Measurements from ENCODE around the gene HIVEP2.

HIVEP2 gene

GRCh38 chr6:142884214-142885035 is 60.6 kb downstream of the HIVEP2 start:
- Mint-ChIP-seq H3K27ac (peak overlapping the region; percentile 99), H3K36me3 (peaks cover 8 to 18% of the 10 kb centered on the region in 2 donors), H3K4me1 (peaks cover 39 to 83% of the 10 kb centered on the region in 2 donors), H3K4me3 (peak overlapping the region; percentile 88 to 98), H3K9me3 (no peaks in the 10 kb centered on the region), H3K27me3 (no peaks in the 10 kb centered on the region)
- no peak for ATAC-seq (replicated peaks)
- no peak for DNase-seq

GRCh38 chr6:142883011-142883410 is 62.0 kb downstream of the HIVEP2 start:
- no peak overlapping the region for H3K27ac Mint-ChIP-seq
- ATAC-seq (replicated peaks) (no peak), DNase-seq (no peak)
- H3K27me3 Mint-ChIP-seq: no peaks in the 10 kb centered on the region
- no peak overlapping the region for H3K4me3 Mint-ChIP-seq
- H3K4me1 Mint-ChIP-seq: peaks cover 39 to 74% of the 10 kb centered on the region in 2 donors
- no peaks in the 10 kb centered on the region for H3K9me3 Mint-ChIP-seq
- H3K36me3 Mint-ChIP-seq: peaks cover 5 to 18% of the 10 kb centered on the region in 2 donors

- Mint-ChIP-seq H3K27me3 (no peaks in the 10 kb centered on the region), H3K36me3 (peaks cover 12 to 26% of the 10 kb centered on the region in 2 donors)
These were observed 63.2 kb downstream of the HIVEP2 start for GRCh38 chr6:142881761-142882160.

GRCh38 chr6:142881290-142881689 is 63.7 kb downstream of the HIVEP2 start:
- H3K4me1 Mint-ChIP-seq: peaks cover 33 to 67% of the 10 kb centered on the region in 2 donors
- peaks cover 12 to 28% of the 10 kb centered on the region in 2 donors for H3K36me3 Mint-ChIP-seq
- no peak overlapping the region for H3K4me3 Mint-ChIP-seq

More at GRCh38 chr6:142881761-142882160, 63.2 kb downstream of the HIVEP2 start:
- H3K4me1 Mint-ChIP-seq: peaks cover 32 to 67% of the 10 kb centered on the region in 2 donors
- no peak for DNase-seq
- ATAC-seq (replicated peaks): no peak
- H3K4me3 Mint-ChIP-seq: no peak overlapping the region
- H3K9me3 Mint-ChIP-seq: no peaks in the 10 kb centered on the region
- peak overlapping the region; percentile 63 for H3K27ac Mint-ChIP-seq

GRCh38 chr6:142880201-142880600 is 64.8 kb downstream of the HIVEP2 start:
- no peaks in the 10 kb centered on the region for H3K9me3 Mint-ChIP-seq

More at GRCh38 chr6:142881290-142881689, 63.7 kb downstream of the HIVEP2 start:
- H3K9me3 Mint-ChIP-seq: no peaks in the 10 kb centered on the region
- ATAC-seq (replicated peaks): no peak
- no peak overlapping the region for H3K27ac Mint-ChIP-seq
- H3K27me3 Mint-ChIP-seq: no peaks in the 10 kb centered on the region
- DNase-seq: no peak

GRCh38 chr6:142879527-142879926 is 65.4 kb downstream of the HIVEP2 start:
- Mint-ChIP-seq H3K4me3 (no peak overlapping the region), H3K4me1 (peaks cover 36 to 69% of the 10 kb centered on the region in 2 donors), H3K9me3 (no peaks in the 10 kb centered on the region), H3K27ac (no peak overlapping the region), H3K36me3 (peaks cover 12 to 40% of the 10 kb centered on the region in 2 donors), H3K27me3 (no peaks in the 10 kb centered on the region)
- ATAC-seq (replicated peaks): no peak
- DNase-seq: no peak

More at GRCh38 chr6:142880201-142880600, 64.8 kb downstream of the HIVEP2 start:
- no peak for DNase-seq
- H3K4me1 Mint-ChIP-seq: peaks cover 34 to 68% of the 10 kb centered on the region in 2 donors
- peaks cover 12 to 37% of the 10 kb centered on the region in 2 donors for H3K36me3 Mint-ChIP-seq
- peak overlapping the region; percentile 20 for H3K27ac Mint-ChIP-seq
- no peaks in the 10 kb centered on the region for H3K27me3 Mint-ChIP-seq
- no peak for ATAC-seq (replicated peaks)
- H3K4me3 Mint-ChIP-seq: no peak overlapping the region

- no peak overlapping the region for H3K4me3 Mint-ChIP-seq
- ATAC-seq (replicated peaks): peak; percentile 73 to 80
- peaks cover 37 to 70% of the 10 kb centered on the region in 2 donors for H3K4me1 Mint-ChIP-seq
- no peak overlapping the region for H3K27ac Mint-ChIP-seq
- peaks cover 12 to 40% of the 10 kb centered on the region in 2 donors for H3K36me3 Mint-ChIP-seq
- H3K27me3 Mint-ChIP-seq: no peaks in the 10 kb centered on the region
- no peaks in the 10 kb centered on the region for H3K9me3 Mint-ChIP-seq
- DNase-seq: no peak
These were observed 65.9 kb downstream of the HIVEP2 start for GRCh38 chr6:142879076-142879475.

GRCh38 chr6:142878407-142878806 is 66.6 kb downstream of the HIVEP2 start:
- no peak overlapping the region for H3K4me3 Mint-ChIP-seq
- no peak for DNase-seq
- no peak for ATAC-seq (replicated peaks)
- peaks cover 14 to 44% of the 10 kb centered on the region in 2 donors for H3K36me3 Mint-ChIP-seq
- peaks cover 0 to 2% of the 10 kb centered on the region in 2 donors for H3K9me3 Mint-ChIP-seq
- H3K4me1 Mint-ChIP-seq: peaks cover 40 to 76% of the 10 kb centered on the region in 2 donors
- no peak overlapping the region for H3K27ac Mint-ChIP-seq
- no peaks in the 10 kb centered on the region for H3K27me3 Mint-ChIP-seq

GRCh38 chr6:142874676-142875075 is 70.3 kb downstream of the HIVEP2 start:
- peak overlapping the region; percentile 31 for H3K27ac Mint-ChIP-seq
- no peak overlapping the region for H3K4me3 Mint-ChIP-seq
- ATAC-seq (replicated peaks) (peak; percentile 37 to 44), DNase-seq (no peak)
- H3K27me3 Mint-ChIP-seq: no peaks in the 10 kb centered on the region
- H3K36me3 Mint-ChIP-seq: peaks cover 14 to 37% of the 10 kb centered on the region in 2 donors
- peaks cover 57 to 81% of the 10 kb centered on the region in 2 donors for H3K4me1 Mint-ChIP-seq
- H3K9me3 Mint-ChIP-seq: peaks cover 0 to 4% of the 10 kb centered on the region in 2 donors

- DNase-seq (no peak), ATAC-seq (replicated peaks) (no peak)
- H3K4me1 Mint-ChIP-seq: peaks cover 58 to 81% of the 10 kb centered on the region in 2 donors
- H3K27me3 Mint-ChIP-seq: no peaks in the 10 kb centered on the region
- peaks cover 0 to 4% of the 10 kb centered on the region in 2 donors for H3K9me3 Mint-ChIP-seq
- H3K27ac Mint-ChIP-seq: peak overlapping the region; percentile 95
- peak overlapping the region; percentile 19 to 24 for H3K4me3 Mint-ChIP-seq
- H3K36me3 Mint-ChIP-seq: peaks cover 8 to 23% of the 10 kb centered on the region in 2 donors
These were observed 72.6 kb downstream of the HIVEP2 start for GRCh38 chr6:142872376-142872775.

GRCh38 chr6:142871910-142872331 is 73.1 kb downstream of the HIVEP2 start:
- H3K27me3 Mint-ChIP-seq: no peaks in the 10 kb centered on the region

GRCh38 chr6:142870787-142871415 is 74.1 kb downstream of the HIVEP2 start:
- ATAC-seq (replicated peaks): no peak
- H3K4me1 Mint-ChIP-seq: peaks cover 60 to 87% of the 10 kb centered on the region in 2 donors
- peak overlapping the region in 1 of 2 donors; percentile 39 for H3K4me3 Mint-ChIP-seq
- H3K27me3 Mint-ChIP-seq: no peaks in the 10 kb centered on the region
- DNase-seq: no peak
- peaks cover 9 to 16% of the 10 kb centered on the region in 2 donors for H3K36me3 Mint-ChIP-seq
- H3K27ac Mint-ChIP-seq: peak overlapping the region; percentile 47
- peaks cover 0 to 4% of the 10 kb centered on the region in 2 donors for H3K9me3 Mint-ChIP-seq

More at GRCh38 chr6:142871910-142872331, 73.1 kb downstream of the HIVEP2 start:
- peak; percentile 69 for DNase-seq
- H3K4me3 Mint-ChIP-seq: peak overlapping the region; percentile 66 to 68
- peak overlapping the region; percentile 95 for H3K27ac Mint-ChIP-seq
- peak; percentile 99 for ATAC-seq (replicated peaks)
- peaks cover 7 to 21% of the 10 kb centered on the region in 2 donors for H3K36me3 Mint-ChIP-seq
- peaks cover 60 to 85% of the 10 kb centered on the region in 2 donors for H3K4me1 Mint-ChIP-seq
- H3K9me3 Mint-ChIP-seq: peaks cover 0 to 4% of the 10 kb centered on the region in 2 donors

GRCh38 chr6:142868917-142869316 is 76.1 kb downstream of the HIVEP2 start:
- Mint-ChIP-seq H3K4me1 (peaks cover 53 to 86% of the 10 kb centered on the region in 2 donors), H3K4me3 (no peak overlapping the region), H3K27me3 (no peaks in the 10 kb centered on the region), H3K36me3 (peaks cover 6 to 8% of the 10 kb centered on the region in 2 donors), H3K27ac (no peak overlapping the region), H3K9me3 (peaks cover 0 to 4% of the 10 kb centered on the region in 2 donors)
- ATAC-seq (replicated peaks): no peak
- DNase-seq: no peak

All from stimulated activated naive B cell treated with anti-CD40 and anti-IgM and Interleukin-4, amounts not matched to agents 10 μg/mL and 1 μg/mL and 100 μg/mL, for 72 hours (primary cell).